GM19043 (cell line): ENCODE measurements around the gene CHST13.

Experiments used
- ATAC-seq: cut with Tn5 transposase; IDR thresholded peaks from one replicate; pipeline ENCODE4 v1.9.1; 2021; ENCODE audit warnings: low read depth; ENCODE audit not compliant: unreplicated experiment

Gene CHST13

DNA sequence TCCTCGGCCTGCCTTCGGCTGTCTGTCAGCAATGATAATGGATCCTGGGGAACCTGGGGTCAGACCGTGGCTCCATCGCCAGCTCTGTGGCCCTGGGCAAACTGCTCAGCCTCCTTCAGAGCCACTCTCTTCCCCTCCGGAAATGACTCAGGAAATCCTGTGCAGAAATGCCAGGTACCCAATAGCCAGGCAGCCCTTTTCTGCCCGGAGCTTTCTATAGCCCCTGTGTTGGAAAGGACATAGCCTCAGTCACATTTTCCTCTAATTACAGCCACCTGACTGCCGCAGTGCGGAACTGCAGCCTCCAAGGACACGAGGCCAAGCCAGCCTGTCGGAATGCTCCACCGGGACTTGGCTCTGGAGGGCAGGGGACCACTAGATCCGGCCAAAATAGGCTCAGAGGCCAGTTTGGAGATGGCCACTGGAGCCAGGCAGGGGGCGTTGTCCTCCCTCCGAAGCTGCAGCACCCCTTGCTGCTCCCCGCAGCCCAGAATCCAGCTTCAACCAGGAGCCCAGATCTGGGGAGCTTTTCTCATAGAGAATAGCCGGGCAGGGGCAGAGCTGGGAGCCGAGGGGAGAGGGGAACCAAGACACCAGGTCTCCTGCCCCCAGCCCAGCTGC lies 36.7 kb upstream of the CHST13 start:
- no peak for ATAC-seq

DNA sequence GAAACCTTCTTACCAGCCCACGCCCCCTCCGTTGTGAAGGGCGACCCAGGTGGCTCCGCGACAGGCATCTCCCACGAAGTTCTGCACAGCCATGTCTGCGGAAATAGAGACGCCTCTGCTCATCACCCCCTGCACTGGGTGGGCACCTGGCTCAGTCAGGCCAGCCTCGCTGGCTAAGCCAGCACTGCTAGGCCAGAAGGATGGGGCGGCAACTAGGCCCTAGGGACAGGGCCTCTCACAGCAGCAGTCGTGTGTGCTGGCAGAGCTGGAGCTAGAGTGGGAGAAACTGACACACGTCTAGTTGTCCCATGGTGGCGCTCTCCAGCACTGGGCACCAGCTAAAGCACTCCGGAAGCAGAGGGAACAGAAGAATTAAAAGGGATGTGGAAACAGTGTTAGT lies 35.8 kb upstream of the CHST13 start:
- no peak for ATAC-seq

DNA sequence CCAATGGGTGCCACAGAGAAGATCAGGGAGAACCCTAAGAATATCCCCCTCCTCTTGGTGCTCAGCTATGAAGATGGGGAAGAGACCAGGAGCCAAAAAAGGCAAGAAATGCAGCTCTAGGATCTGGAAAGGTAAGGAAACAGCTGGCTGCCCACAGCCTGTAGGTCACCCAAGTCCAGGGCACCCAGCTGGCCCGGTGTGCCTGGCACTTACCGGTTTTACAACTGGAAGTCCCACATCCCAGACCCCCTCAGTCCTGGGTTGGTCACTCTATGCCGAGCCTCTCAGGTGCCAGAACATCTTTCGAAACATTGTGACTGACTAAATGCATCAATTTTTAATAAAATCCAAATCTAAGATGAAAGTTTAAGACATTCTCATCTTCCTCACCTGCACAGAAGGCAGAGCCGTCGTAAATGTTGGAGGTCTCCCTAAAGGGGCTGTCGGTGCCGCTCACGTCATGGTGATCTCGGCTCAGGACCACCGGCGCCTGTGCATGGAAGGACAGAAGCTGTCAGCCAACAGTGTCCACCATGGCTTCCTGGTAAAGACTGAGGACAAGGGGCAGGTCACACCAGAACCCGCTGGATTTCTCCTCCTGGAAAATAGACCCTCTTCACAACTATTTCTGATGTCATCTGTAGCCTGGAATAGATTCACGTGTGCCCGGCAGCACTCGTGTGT lies 34.9 kb upstream of the CHST13 start:
- ATAC-seq: no peak

DNA sequence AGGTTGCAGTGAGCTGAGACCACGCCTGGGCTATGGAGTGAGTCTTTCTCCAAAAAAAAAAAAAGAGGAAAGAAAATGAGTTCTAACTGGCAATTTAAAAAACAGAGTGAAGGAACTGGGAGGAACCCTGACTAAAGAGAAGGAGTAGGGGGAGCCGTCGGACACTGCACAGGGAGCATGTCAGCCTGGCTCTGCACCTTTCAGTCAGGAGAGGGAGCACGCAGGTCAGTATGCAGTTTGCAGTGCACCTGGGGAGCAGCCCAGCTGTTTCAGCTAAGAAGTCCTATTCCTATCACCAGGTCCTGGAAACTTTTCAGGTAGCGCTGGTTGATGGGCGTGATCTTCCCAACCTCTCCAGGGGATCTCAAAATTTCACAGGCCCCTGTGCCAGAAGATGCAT lies 33.3 kb upstream of the CHST13 start:
- ATAC-seq: no peak

- ATAC-seq: no peak
These were observed 32.5 kb upstream of the CHST13 start for GRCh38 chr3:126491221-126492013.

DNA sequence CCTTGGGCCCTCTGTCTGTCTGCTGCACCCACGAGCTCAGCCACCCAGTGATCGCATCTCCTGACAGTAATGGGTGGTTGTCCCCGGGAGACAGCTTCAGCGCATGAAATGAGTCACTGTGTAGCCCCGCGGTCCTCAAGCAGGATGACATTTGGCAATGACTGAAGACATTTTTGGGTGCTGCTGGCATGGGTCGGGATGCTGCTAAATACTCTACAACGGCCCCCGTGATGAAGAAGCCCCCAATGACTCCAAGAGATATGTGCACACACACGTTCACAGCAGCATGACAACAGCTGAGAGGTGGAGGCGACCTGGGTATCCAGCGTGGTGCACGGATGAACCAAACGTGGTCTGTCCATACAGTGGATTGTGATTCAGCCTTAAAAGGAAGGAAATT lies 30.9 kb upstream of the CHST13 start:
- no peak for ATAC-seq

DNA sequence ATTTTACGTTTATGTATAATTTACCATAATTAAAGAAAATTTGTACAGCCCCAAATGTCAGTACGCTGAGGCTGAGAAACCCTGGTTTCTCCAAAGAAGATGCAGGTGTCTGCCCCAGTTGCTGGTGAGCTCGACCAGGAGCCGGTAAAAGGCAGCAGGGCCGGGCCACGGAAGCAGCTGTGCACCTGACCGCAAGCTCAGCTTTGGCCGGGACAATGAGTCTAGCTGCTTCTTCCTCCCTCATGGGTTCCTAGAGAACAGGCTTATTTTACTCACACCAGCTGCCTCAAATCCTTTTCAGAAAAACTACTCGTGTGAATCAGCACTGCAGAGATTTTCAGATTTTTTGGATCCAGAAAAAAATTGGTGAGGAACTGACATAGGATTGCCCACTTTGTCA lies 30.2 kb upstream of the CHST13 start:
- no peak for ATAC-seq

DNA sequence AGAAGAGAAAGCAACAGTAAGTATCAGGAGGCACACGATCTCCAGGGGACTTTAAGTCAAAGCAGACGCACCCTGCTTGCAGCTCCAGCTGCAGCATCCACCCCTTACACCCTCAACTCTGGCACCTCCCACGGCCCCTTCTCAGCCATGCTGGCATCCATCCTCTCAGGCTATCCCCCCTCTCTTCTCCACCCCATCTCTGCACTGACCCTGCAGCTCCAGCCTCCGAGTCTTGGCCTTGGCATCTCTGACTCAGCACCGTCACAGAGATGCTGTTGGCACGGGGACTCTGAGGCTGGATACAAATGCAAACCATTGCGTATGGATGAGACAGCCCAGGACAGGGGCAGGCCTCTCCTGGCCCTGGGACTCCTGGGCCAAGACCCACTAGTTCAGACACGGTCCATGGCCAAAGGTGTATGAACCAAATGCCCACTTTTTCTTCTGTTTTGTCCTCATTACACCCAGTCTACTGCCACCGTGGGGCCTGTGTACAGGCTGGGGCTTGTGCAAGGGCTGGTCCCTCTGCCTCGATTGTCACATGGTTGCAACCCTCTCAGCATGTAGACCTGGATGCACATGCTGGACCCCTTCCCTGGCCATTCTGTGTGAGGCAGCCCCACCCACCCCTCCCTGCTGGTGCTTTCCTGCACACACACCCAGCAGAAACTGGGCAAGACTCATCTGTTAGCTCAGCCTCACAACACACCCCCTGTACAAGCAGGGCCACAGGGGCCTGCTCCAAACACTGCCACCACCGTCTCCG lies 29.6 kb upstream of the CHST13 start:
- ATAC-seq: no peak

- no peak for ATAC-seq
These were observed 29.1 kb upstream of the CHST13 start for GRCh38 chr3:126494970-126495230.

GRCh38 chr3:126495786-126496185 lies 28.2 kb upstream of the CHST13 start:
- no peak for ATAC-seq

DNA sequence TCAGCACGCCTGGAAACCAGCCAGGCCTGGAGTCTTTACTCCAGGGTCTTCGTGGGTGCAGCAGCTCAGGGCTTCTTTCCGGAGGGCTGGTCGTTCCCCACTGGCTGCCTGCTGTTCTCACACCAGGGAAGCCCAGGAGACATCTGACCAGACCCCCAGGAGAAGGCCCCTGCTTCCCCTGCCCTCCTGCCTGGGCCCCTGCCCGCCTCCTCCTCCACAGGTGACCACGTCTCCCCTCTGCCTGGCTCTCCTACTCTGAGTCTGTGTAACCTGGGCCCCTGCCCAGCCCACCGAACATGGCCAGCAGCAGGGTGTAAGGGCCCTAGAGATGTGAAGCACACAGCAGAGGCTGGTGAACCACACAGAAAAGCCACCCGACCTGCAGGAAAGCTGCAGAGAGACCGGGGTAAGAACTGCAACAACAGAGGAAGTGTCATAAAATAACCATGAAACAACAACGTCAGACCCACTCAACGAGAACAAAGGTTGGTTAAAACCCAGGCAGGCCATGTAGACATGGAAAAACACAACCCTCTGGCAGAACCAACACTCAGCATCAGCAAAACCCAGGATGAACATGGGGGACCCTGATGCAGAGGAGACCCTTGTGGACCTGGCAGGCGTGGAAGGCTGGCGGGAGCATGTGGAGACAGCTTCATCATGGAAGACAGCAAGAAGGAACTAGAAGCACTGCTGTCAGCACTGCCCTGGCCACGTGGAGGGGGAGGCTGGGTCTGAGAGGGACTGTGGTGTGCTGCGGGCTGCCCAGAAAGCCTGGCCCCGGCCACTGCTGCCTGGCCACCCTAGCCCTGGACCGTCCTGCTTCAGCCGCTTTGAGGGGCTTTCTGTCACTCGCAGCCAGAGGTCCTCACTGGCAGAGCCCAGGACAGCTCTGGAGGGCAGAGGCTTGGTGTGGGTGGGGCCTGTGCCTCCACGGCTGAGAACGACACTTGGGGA lies 26.8 kb upstream of the CHST13 start:
- no peak for ATAC-seq

DNA sequence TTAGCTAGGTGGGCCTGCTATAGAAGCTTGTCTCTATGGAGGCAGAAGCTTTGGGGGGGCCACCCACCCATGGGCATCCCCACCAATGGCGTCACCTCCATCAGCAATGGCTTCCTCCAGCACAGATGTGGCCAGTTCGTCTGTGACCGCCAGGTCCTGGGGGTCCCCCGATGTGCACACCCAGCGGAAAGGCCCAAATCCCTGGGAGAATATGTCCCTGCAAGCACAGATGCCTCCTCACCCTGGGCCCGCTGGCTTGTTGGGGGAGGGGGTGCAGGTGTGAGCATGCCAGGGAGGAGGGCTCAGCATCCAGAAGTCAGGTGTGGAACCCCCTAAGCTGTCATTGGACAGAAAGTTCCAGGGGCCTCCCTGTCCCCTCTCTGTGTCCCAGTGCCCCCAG lies 26.0 kb upstream of the CHST13 start:
- no peak for ATAC-seq

DNA sequence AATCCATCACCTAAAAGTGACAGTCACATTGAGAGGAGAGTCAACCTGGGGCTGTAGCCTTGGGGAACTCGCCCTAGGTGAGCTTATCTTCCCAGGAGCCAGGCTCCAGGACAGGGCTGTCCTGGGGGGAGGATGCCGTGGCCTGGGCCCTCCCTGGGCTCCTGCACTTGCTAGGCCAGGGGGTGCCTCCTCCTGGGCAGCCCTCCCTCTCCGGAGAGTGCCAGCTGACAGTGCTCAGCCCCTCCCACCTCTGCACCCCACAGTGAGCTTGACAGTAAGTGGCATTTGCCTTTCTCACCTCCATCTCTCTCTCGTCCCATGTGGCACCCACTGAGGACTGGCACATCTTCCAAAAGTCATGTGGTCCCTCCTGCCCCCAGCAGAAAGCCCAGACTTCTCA lies 25.5 kb upstream of the CHST13 start:
- no peak for ATAC-seq

DNA sequence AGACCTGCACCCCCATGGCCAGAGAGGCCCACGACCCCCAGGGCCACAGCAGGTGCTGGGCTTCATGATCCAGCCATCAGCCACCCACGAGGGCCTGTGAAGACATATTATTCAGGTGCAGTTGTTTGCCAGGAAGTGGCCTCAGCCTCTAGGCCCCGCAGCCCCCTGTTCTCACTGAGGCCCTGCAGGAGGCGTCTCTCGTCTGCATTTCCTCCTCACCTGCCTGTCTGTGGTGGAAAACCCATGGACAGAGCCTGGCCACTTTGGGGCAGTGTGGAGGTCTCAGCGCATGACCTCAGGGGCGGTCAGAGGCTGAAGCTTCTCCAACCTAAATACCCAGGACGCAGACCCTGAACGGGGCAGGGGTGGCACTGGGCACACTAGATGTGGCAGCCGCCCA lies 25.0 kb upstream of the CHST13 start:
- ATAC-seq: no peak

GRCh38 chr3:126499401-126499800 lies 24.6 kb upstream of the CHST13 start:
- ATAC-seq: no peak

DNA sequence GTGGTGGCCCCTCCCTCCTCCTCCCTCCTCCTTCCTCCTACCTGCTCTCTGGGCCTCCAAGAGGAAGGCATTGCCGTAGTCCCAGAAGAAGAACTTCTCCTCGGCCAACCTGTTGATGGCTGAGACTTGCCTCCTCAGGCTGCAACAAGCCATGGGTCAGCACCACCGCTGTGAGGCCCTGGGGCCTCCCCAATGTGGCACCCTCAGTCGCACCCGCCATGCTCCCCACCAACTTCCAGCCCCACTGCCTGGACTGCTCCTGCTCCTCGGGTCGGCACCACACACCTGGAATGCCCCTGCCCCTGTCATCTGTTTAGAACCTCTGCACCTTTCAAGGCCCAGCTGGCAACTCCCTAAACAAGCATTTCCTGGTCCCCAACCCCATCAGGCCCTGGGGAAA lies 23.9 kb upstream of the CHST13 start:
- ATAC-seq: no peak

DNA sequence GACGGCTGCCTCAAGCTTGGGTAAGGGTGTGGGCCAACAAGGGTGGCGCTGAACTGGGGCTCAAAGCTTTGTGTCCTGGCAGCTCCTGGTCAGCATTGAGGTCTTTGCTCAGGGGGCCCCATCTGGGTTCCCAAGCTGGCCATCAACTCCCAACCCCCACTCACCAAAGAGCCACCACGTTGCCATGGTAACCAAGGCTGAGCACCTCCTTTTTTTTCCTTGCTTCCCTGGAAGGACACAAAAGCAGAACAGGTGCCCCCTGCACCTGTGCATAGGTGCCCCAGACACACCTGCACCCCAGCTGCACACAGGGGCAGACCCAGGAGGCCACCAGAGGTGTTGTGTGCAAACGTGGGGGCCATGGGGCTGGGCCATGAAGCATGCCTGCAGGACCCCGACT lies 22.9 kb upstream of the CHST13 start:
- no peak for ATAC-seq

GRCh38 chr3:126501736-126502135 lies 22.2 kb upstream of the CHST13 start:
- ATAC-seq: no peak

DNA sequence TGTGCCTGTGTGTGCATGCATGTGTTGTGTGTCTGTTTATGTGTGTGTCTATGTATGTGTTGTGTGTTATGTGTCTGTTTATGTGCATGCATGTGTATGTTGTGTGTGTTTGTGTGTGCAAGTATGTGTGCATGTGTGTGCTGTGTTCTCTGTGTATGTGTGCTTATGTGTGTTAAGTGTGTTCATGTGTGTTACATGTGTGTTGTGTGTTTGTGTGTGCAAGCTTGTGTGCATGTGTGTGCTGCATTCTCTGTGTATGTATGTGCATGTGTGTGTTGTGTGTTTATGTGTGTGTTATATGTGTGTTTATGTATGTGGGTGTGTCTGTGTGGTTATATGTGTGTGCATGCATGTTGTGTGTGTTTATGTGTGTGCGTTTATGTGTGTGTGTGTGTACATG lies 21.3 kb upstream of the CHST13 start:
- ATAC-seq: no peak

DNA sequence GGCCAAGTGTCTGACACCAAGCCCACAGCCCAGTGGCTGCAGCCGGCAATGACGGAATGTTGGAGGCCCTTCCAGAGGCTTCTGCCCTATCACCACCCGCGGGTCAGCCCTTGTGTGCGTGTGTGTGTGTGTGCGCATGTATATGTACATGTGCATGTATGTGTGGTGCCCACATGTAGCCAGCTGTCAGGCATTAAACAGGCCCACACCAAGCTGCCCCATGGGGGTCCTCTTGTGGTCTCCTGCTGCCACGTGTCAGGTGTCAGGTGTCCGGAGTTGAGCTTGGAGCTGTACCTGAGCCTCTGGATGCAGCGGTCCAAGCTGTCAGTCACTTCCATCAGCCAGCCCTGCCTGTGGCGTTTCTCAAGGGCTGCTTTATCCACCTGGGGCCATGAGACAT lies 20.3 kb upstream of the CHST13 start:
- ATAC-seq: no peak
